Body of pancreas (tissue), 4 donors: ENCODE results near the gene MPC1. TPM values are rescaled to one million over a fixed set of nuclear protein-coding genes. Genes with fewer than 3 reads are reported as not detected.

Experiments
- ATAC-seq: fragments of 150-250 bp; one replicate; pipeline ENCODE4 v1.9.1; 2016
- DNase-seq, 4 donors: peaks; one replicate each; pipeline ENCODE4 v3.0.0-alpha.2; 2019
- H3K27ac ChIP-seq, 4 donors: fragments of 200-600 bp; sonication (generic); 1 replicate in 3 of 4; 2 replicates in 1 of 4; pipeline versions ENCODE4 v1.5.1 to v1.6.1; 2016 to 2019; ENCODE audit warnings: mild to moderate bottlenecking in 1 of 4, mixed read lengths in 1 of 4, moderate library complexity in 1 of 4
- H3K27me3 ChIP-seq, 2 donors: fragments of 200-600 bp; sonication (generic); one replicate each; pipeline ENCODE4 v1.6.0; 2016; ENCODE audit warnings: mild to moderate bottlenecking in 1 of 2
- H3K36me3 ChIP-seq, 2 donors: fragments of 200-600 bp; sonication (generic); replicated peaks in 1 of 2; 2 replicates each; pipeline ENCODE4 v1.5.1; 2016; ENCODE audit warnings: low read depth in 2 of 2; ENCODE audit not compliant: insufficient read depth in 1 of 2
- H3K4me1 ChIP-seq: fragments of 200-600 bp; sonication (generic); one replicate; pipeline ENCODE4 v1.6.0; 2016
- H3K4me3 ChIP-seq, 2 donors: fragments of 200-600 bp; sonication (generic); 1 replicate in 1 of 2; 2 replicates in 1 of 2; pipeline ENCODE4 v1.5.1; 2016 to 2019
- H3K9me3 ChIP-seq, 3 donors: fragments of 200-600 bp; sonication (generic); 1 replicate in 2 of 3; 2 replicates in 1 of 3; pipeline ENCODE4 v1.5.1; 2016
- POLR2A ChIP-seq, 3 donors: fragments of 450-650 bp; IDR thresholded peaks; one replicate each; pipeline ENCODE4 v1.6.1; 2016; ENCODE audit warnings: antibody characterized with exemption in 3 of 3, mild to moderate bottlenecking in 2 of 3
- WGBS, 2 donors: methylation state at CpG; one replicate each; pipeline ENCODE4 v1.1.5; 2017; 5-methylcytosine and 5-hydroxymethylcytosine counted together
- intact Hi-C: fragments of 100-400 bp; cut with DNase I; formaldehyde crosslinking; loops from one replicate; pipeline ENCODE4 v1.15.1; 2023
- total RNA-seq, 2 donors: library from RNA; depleted of rRNA; stranded (reverse); fragments of >200 nt; gene quantifications; one replicate each; pipeline ENCODE4 v1.1.0, GENCODE V29; 2016
- TF ChIP-seq, protein P1 (sequence below), 7 experiments: fragments of 450-650 bp in 4 of 7; fragments of 200-600 bp in 3 of 7; sonication (generic) in 3 of 7; IDR thresholded peaks; one replicate each; pipeline ENCODE4 v1.5.1; 2016 to 2019; ENCODE audit warnings: antibody characterized with exemption in 7 of 7

MPC1 gene
- total RNA-seq, 2 donors from 2014 or later: 20.8 to 25.4 TPM

DNA sequence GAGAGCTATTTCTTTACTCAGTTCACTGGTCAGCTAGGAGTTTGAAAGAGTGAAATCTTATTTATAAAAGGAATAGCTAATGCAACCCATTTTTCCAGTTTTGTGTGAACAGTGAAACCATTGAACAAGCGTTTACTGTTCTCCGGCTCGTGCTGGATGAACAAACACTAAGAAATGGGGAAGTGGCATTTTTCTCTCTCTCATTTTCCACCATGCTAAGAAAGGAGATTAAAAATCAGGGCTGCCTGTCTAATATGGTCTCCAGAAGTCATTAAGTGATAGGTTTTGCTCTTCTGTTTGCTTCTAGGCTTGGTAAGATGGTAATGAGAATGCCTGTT, 39.6 kb downstream of the MPC1 start:
- WGBS, 2 donors: 7 to 10% methylated on average over 3 of the region's 3 CpGs
- Histone ChIP-seq H3K4me3 (peak overlapping the region in 1 of 2 donors; percentile 70), H3K36me3 (no peaks in the 10 kb centered on the region), H3K9me3 (no peaks in the 10 kb centered on the region), H3K4me1 (peaks cover 34% of the 10 kb centered on the region), H3K27ac (peak overlapping the region; percentile 84 to 89 (median 85)), H3K27me3 (no peaks in the 10 kb centered on the region)
- ATAC-seq (peak; percentile 18), DNase-seq (no peak)
- no peak for TF ChIP-seq POLR2A (IDR thresholded peaks at IDR 0.05)
- TF ChIP-seq, protein P1, sequence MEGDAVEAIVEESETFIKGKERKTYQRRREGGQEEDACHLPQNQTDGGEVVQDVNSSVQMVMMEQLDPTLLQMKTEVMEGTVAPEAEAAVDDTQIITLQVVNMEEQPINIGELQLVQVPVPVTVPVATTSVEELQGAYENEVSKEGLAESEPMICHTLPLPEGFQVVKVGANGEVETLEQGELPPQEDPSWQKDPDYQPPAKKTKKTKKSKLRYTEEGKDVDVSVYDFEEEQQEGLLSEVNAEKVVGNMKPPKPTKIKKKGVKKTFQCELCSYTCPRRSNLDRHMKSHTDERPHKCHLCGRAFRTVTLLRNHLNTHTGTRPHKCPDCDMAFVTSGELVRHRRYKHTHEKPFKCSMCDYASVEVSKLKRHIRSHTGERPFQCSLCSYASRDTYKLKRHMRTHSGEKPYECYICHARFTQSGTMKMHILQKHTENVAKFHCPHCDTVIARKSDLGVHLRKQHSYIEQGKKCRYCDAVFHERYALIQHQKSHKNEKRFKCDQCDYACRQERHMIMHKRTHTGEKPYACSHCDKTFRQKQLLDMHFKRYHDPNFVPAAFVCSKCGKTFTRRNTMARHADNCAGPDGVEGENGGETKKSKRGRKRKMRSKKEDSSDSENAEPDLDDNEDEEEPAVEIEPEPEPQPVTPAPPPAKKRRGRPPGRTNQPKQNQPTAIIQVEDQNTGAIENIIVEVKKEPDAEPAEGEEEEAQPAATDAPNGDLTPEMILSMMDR (IDR thresholded peaks at IDR 0.05): no peak
- intact Hi-C loops: no loop called here

DNA sequence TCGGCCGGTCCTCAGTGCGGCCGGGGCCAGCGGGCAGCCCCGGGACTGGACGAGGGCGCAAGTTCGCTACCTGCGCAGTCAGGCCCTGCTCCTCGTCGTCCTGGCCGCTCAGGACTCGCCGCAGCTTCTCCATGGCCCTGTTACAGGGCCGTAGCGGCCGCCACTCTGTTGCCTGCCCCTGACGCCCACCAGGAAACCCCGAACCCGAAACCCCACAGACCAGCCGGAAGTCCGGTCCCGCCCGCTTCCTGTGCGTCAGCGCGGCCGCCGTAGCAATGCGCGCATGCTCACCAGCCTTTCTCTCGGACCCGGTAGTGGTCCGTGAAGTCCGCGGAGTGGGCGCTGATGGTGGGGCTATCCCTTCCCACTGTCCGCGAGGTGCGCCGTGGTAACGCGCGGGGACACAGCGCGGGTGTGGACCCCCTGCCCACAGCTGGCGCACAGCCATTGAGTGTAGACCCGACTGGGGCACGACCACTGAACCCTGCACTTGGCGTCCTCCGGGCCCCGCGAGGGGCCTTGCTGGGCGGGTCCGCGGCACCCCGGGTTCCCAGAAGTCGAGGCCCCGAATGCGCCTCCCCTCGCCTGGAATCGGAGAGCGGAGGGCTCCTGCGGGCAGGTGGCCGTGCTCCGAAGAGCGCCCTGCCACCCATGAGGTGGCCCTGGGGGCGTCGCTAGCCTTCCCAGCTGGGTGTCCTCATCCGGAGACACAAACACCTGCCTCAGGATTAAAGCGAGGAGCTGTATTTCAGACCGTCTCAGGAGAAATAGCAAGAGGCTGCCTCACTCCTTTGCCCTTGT, 40.2 kb downstream of the MPC1 start, which contains the start of gene SFT2D1:
Gene SFT2D1 (minus strand): TSS at position 197 of the 801 bp plus-strand sequence. CDS start 64 bp downstream, at position 133.
- Histone ChIP-seq H3K4me1 (peaks cover 34% of the 10 kb centered on the region), H3K9me3 (no peaks in the 10 kb centered on the region), H3K27me3 (no peaks in the 10 kb centered on the region), H3K4me3 (peak within 1 kb of the TSS; percentile 70 to 98), H3K27ac (peak within 1 kb of the TSS; percentile 84 to 89 (median 85)), H3K36me3 (no peaks in the 10 kb centered on the region)
- ATAC-seq (peak; percentile 93), DNase-seq (peak; percentile 79 to 88 (median 85))
- WGBS, 2 donors: 0% methylated on average over 8 to 65 of the region's 73 CpGs
- intact Hi-C loops: no loop called here
- peak; percentile 62 to 95 (median 87) for TF ChIP-seq POLR2A (IDR thresholded peaks at IDR 0.05)
- TF ChIP-seq, protein P1 (IDR thresholded peaks at IDR 0.05): peak in 1 of 7 experiments; percentile 5

DNA sequence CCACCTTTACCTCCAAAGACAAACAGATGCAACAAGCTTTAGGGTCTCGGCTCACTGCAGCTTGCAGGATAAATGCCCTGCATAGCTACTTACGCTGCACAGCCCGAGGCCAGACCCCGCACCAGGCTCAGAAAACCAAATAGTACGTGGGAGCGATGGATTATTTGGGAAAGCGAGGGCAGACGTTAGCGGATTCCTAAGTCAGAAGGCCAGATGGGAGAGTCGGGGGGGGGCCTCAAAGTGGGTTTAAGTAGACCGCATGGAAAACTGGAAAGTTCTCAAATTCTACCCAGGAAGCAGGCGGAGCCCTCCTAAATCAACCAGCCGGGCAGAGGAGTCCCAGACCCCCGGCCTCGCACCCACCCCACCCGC, 40.8 kb downstream of the MPC1 start:
- intact Hi-C loops: no loop called here
- H3K27ac ChIP-seq: peak overlapping the region; percentile 84 to 89 (median 85)
- H3K36me3 ChIP-seq: no peaks in the 10 kb centered on the region
- TF ChIP-seq POLR2A (IDR thresholded peaks at IDR 0.05): no peak
- TF ChIP-seq, protein P1 (IDR thresholded peaks at IDR 0.05): no peak
- DNase-seq (peak in 3 of 4 donors; percentile 13 to 32 (median 27)), ATAC-seq (peak; percentile 7)
- H3K4me3 ChIP-seq: peak overlapping the region; percentile 70 to 98
- 0% methylated on average over 12 to 16 of the region's 16 CpGs for WGBS, 2 donors
- H3K27me3 ChIP-seq: no peaks in the 10 kb centered on the region
- H3K9me3 ChIP-seq: no peaks in the 10 kb centered on the region
- peaks cover 34% of the 10 kb centered on the region for H3K4me1 ChIP-seq

- Histone ChIP-seq H3K27ac (peak overlapping the region in 2 of 4 donors; percentile 84 to 86), H3K36me3 (no peaks in the 10 kb centered on the region), H3K4me3 (peak overlapping the region; percentile 70 to 98), H3K4me1 (peaks cover 34% of the 10 kb centered on the region), H3K27me3 (no peaks in the 10 kb centered on the region), H3K9me3 (no peaks in the 10 kb centered on the region)
- intact Hi-C loops: no loop called here
- ATAC-seq: no peak
- 16 to 26% methylated on average over 7 of the region's 7 CpGs for WGBS, 2 donors
- TF ChIP-seq POLR2A (IDR thresholded peaks at IDR 0.05): no peak
- TF ChIP-seq, protein P1 (IDR thresholded peaks at IDR 0.05): no peak
- DNase-seq: no peak
These were observed 41.3 kb downstream of the MPC1 start for GRCh38 chr6:166341464-166341863.
